ENCODE measurements around the gene OSBPL9.
"Not testable (repeated sequence)": the region's sequence is repeated elsewhere in the genome, so short reads cannot be mapped to it uniquely, and the experiment has no call there.

OSBPL9 gene

GRCh38 chr1:51789342-51789741 is 172.4 kb downstream of the OSBPL9 start:
- DNase-seq (ENCODE audit: low read depth): no peak

GRCh38 chr1:51790385-51790784 is 173.5 kb downstream of the OSBPL9 start:
- DNase-seq (ENCODE audit: low read depth): no peak

- no peak for DNase-seq (ENCODE audit: low read depth)
Measured at GRCh38 chr1:51791888-51792287, 175.0 kb downstream of the OSBPL9 start.

- DNase-seq (ENCODE audit: low read depth): peak; percentile 53
Measured at GRCh38 chr1:51792864-51793263, 176.0 kb downstream of the OSBPL9 start.

- DNase-seq (ENCODE audit: low read depth): no peak
Measured at GRCh38 chr1:51794260-51794659, 177.4 kb downstream of the OSBPL9 start.

- DNase-seq (ENCODE audit: low read depth): no peak
Measured at GRCh38 chr1:51794868-51795267, 178.0 kb downstream of the OSBPL9 start.

- DNase-seq (ENCODE audit: low read depth): no peak
Measured at GRCh38 chr1:51799372-51799771, 182.5 kb downstream of the OSBPL9 start.

GRCh38 chr1:51814513-51814912 is 197.6 kb downstream of the OSBPL9 start:
- DNase-seq (ENCODE audit: low read depth): no peak

- DNase-seq (ENCODE audit: low read depth): no peak
Measured at GRCh38 chr1:51818487-51818886, 201.6 kb downstream of the OSBPL9 start.

- not testable (repeated sequence) for DNase-seq (ENCODE audit: low read depth)
Measured at GRCh38 chr1:51819021-51819420, 202.1 kb downstream of the OSBPL9 start.

GRCh38 chr1:51819810-51820209 is 202.9 kb downstream of the OSBPL9 start:
- DNase-seq (ENCODE audit: low read depth): no peak

GRCh38 chr1:51829058-51829457 is 212.2 kb downstream of the OSBPL9 start:
- DNase-seq (ENCODE audit: low read depth): no peak

GRCh38 chr1:51833700-51834099 is 216.8 kb downstream of the OSBPL9 start:
- no peak for DNase-seq (ENCODE audit: low read depth)

- no peak for DNase-seq (ENCODE audit: low read depth)
Measured at GRCh38 chr1:51837243-51837642, 220.4 kb downstream of the OSBPL9 start.
